Measurements from ENCODE around the gene RILPL2.
"Not testable (repeated sequence)": the region's sequence is repeated elsewhere in the genome, so short reads cannot be mapped to it uniquely, and the experiment has no call there.

The RILPL2 gene

GRCh38 chr12:123468786-123469185, 32.3 kb upstream of the RILPL2 start:
- Histone ChIP-seq H3K9me3 (ENCODE audit: control insufficient read depth, low read length) (no peaks in the 10 kb centered on the region), H3K4me2 (ENCODE audit: low read length) (no peak overlapping the region), H2AFZ (no peak overlapping the region), H3K79me2 (peaks cover 32% of the 10 kb centered on the region), H3K36me3 (ENCODE audit: control insufficient read depth, insufficient read depth, low read length) (no peaks in the 10 kb centered on the region), H3K27me3 (ENCODE audit: control insufficient read depth, insufficient read depth, low read length) (no peaks in the 10 kb centered on the region), H3K4me1 (no peaks in the 10 kb centered on the region), H3K9ac (no peak overlapping the region), H3K4me3 (ENCODE audit: low read depth, low read length) (no peak overlapping the region), H3K27ac (no peak overlapping the region)
- no peak for TF ChIP-seq CTCF (IDR thresholded peaks at IDR 0.05)

GRCh38 chr12:123465084-123465483, 28.6 kb upstream of the RILPL2 start:
- no peak overlapping the region for H2AFZ ChIP-seq
- H3K27ac ChIP-seq = no peak overlapping the region
- no peaks in the 10 kb centered on the region for H3K4me1 ChIP-seq
- TF ChIP-seq CTCF (IDR thresholded peaks at IDR 0.05) = no peak
- no peaks in the 10 kb centered on the region for H3K36me3 ChIP-seq (ENCODE audit: control insufficient read depth, insufficient read depth, low read length)
- no peak overlapping the region for H3K9ac ChIP-seq
- no peaks in the 10 kb centered on the region for H3K9me3 ChIP-seq (ENCODE audit: control insufficient read depth, low read length)
- H3K27me3 ChIP-seq (ENCODE audit: control insufficient read depth, insufficient read depth, low read length) = no peaks in the 10 kb centered on the region
- H3K4me2 ChIP-seq (ENCODE audit: low read length) = no peak overlapping the region
- peaks cover 26% of the 10 kb centered on the region for H3K79me2 ChIP-seq
- no peak overlapping the region for H3K4me3 ChIP-seq (ENCODE audit: low read depth, low read length)

GRCh38 chr12:123463174-123463573, 26.7 kb upstream of the RILPL2 start:
- not testable (repeated sequence) for H3K36me3 ChIP-seq (ENCODE audit: control insufficient read depth, insufficient read depth, low read length)

GRCh38 chr12:123457980-123458779, 21.7 kb upstream of the RILPL2 start, which contains the start of gene SNRNP35:
SNRNP35 (plus strand) TSS chr12:123458139; CDS start chr12:123465541, 7,402 bp downstream.
- no peaks in the 10 kb centered on the region for H3K27me3 ChIP-seq (ENCODE audit: control insufficient read depth, insufficient read depth, low read length)
- H2AFZ ChIP-seq = peak within 1 kb of the TSS; percentile 98
- H3K36me3 ChIP-seq (ENCODE audit: control insufficient read depth, insufficient read depth, low read length) = no peaks in the 10 kb centered on the region
- no peaks in the 10 kb centered on the region for H3K4me1 ChIP-seq
- H3K79me2 ChIP-seq = no peaks in the 10 kb centered on the region
- no peak for TF ChIP-seq CTCF (IDR thresholded peaks at IDR 0.05)
- peak within 1 kb of the TSS; percentile 98 for H3K27ac ChIP-seq
- peak within 1 kb of the TSS; percentile 97 for H3K4me3 ChIP-seq (ENCODE audit: low read depth, low read length)
- no peaks in the 10 kb centered on the region for H3K9me3 ChIP-seq (ENCODE audit: control insufficient read depth, low read length)
- H3K9ac ChIP-seq = peak within 1 kb of the TSS; percentile 95
- H3K4me2 ChIP-seq (ENCODE audit: low read length) = peak within 1 kb of the TSS; percentile 87

More at GRCh38 chr12:123463174-123463573, 26.7 kb upstream of the RILPL2 start:
- H3K4me2 ChIP-seq (ENCODE audit: low read length); H3K4me3 ChIP-seq (ENCODE audit: low read depth, low read length); H3K27me3 ChIP-seq (ENCODE audit: control insufficient read depth, insufficient read depth, low read length); H3K4me1 ChIP-seq; H3K9me3 ChIP-seq (ENCODE audit: control insufficient read depth, low read length); H2AFZ ChIP-seq; H3K27ac ChIP-seq; H3K9ac ChIP-seq: not testable (repeated sequence)
- H3K79me2 ChIP-seq = peaks cover 12% of the 10 kb centered on the region

- TF ChIP-seq CTCF (IDR thresholded peaks at IDR 0.05) = no peak
- Histone ChIP-seq H3K9ac (no peak overlapping the region), H3K9me3 (ENCODE audit: control insufficient read depth, low read length) (no peaks in the 10 kb centered on the region), H3K4me2 (ENCODE audit: low read length) (no peak overlapping the region), H3K79me2 (no peaks in the 10 kb centered on the region), H2AFZ (no peak overlapping the region), H3K27me3 (ENCODE audit: control insufficient read depth, insufficient read depth, low read length) (no peaks in the 10 kb centered on the region), H3K4me1 (no peaks in the 10 kb centered on the region), H3K4me3 (ENCODE audit: low read depth, low read length) (no peak overlapping the region), H3K36me3 (ENCODE audit: control insufficient read depth, insufficient read depth, low read length) (no peaks in the 10 kb centered on the region), H3K27ac (no peak overlapping the region)
These were observed 16.7 kb upstream of the RILPL2 start for GRCh38 chr12:123453165-123453564.

GRCh38 chr12:123452276-123452550, 15.7 kb upstream of the RILPL2 start:
- not testable (repeated sequence) for H3K27me3 ChIP-seq (ENCODE audit: control insufficient read depth, insufficient read depth, low read length); H3K4me1 ChIP-seq; H3K27ac ChIP-seq; H2AFZ ChIP-seq; H3K9ac ChIP-seq; H3K79me2 ChIP-seq; H3K4me3 ChIP-seq (ENCODE audit: low read depth, low read length); H3K9me3 ChIP-seq (ENCODE audit: control insufficient read depth, low read length); H3K36me3 ChIP-seq (ENCODE audit: control insufficient read depth, insufficient read depth, low read length); H3K4me2 ChIP-seq (ENCODE audit: low read length)
